ENCODE results near the gene PRR35.

The PRR35 gene

GRCh38 chr16:561413-561794 is 1.2 kb downstream of the PRR35 start:
- Histone ChIP-seq H3K9me3 (ENCODE audit: control insufficient read depth, insufficient read depth, low read length) (no peaks in the 10 kb centered on the region), H3K36me3 (ENCODE audit: insufficient read depth, low read length) (no peaks in the 10 kb centered on the region), H3K9ac (ENCODE audit: low read depth, low read length) (no peak overlapping the region), H3K4me1 (ENCODE audit: insufficient read depth, low read length) (peaks cover 7% of the 10 kb centered on the region)

GRCh38 chr16:561957-562938 is 2.1 kb downstream of the PRR35 start:
- no peaks in the 10 kb centered on the region for H3K9me3 ChIP-seq (ENCODE audit: control insufficient read depth, insufficient read depth, low read length)
- no peak overlapping the region for H3K9ac ChIP-seq (ENCODE audit: low read depth, low read length)
- H3K36me3 ChIP-seq (ENCODE audit: insufficient read depth, low read length) = no peaks in the 10 kb centered on the region
- H3K4me1 ChIP-seq (ENCODE audit: insufficient read depth, low read length) = peaks cover 10% of the 10 kb centered on the region

- no peaks in the 10 kb centered on the region for H3K9me3 ChIP-seq (ENCODE audit: control insufficient read depth, insufficient read depth, low read length)
- H3K9ac ChIP-seq (ENCODE audit: low read depth, low read length) = no peak overlapping the region
- H3K4me1 ChIP-seq (ENCODE audit: insufficient read depth, low read length) = peaks cover 10% of the 10 kb centered on the region
- no peaks in the 10 kb centered on the region for H3K36me3 ChIP-seq (ENCODE audit: insufficient read depth, low read length)
These were observed 3.0 kb downstream of the PRR35 start for GRCh38 chr16:563072-563644.

GRCh38 chr16:564690-565418 is 4.7 kb downstream of the PRR35 start:
- no peak overlapping the region for H3K9ac ChIP-seq (ENCODE audit: low read depth, low read length)
- H3K9me3 ChIP-seq (ENCODE audit: control insufficient read depth, insufficient read depth, low read length) = no peaks in the 10 kb centered on the region
- no peaks in the 10 kb centered on the region for H3K36me3 ChIP-seq (ENCODE audit: insufficient read depth, low read length)
- peaks cover 10% of the 10 kb centered on the region for H3K4me1 ChIP-seq (ENCODE audit: insufficient read depth, low read length)

- Histone ChIP-seq H3K9me3 (ENCODE audit: control insufficient read depth, insufficient read depth, low read length) (no peaks in the 10 kb centered on the region), H3K9ac (ENCODE audit: low read depth, low read length) (no peak overlapping the region), H3K4me1 (ENCODE audit: insufficient read depth, low read length) (peaks cover 10% of the 10 kb centered on the region), H3K36me3 (ENCODE audit: insufficient read depth, low read length) (no peaks in the 10 kb centered on the region)
These were observed 5.5 kb downstream of the PRR35 start for GRCh38 chr16:565419-566330.

- no peaks in the 10 kb centered on the region for H3K36me3 ChIP-seq (ENCODE audit: insufficient read depth, low read length)
- H3K4me1 ChIP-seq (ENCODE audit: insufficient read depth, low read length) = peaks cover 10% of the 10 kb centered on the region
- no peak within 1 kb of the TSS for H3K9ac ChIP-seq (ENCODE audit: low read depth, low read length)
- H3K9me3 ChIP-seq (ENCODE audit: control insufficient read depth, insufficient read depth, low read length) = no peaks in the 10 kb centered on the region
These were observed 6.5 kb downstream of the PRR35 start, which contains the start of gene NHLRC4 for GRCh38 chr16:566475-567372. Gene NHLRC4, plus strand, starts transcription at chr16:567005. Its CDS starts 1,043 bp downstream, at chr16:568048.

GRCh38 chr16:567373-568256 is 7.4 kb downstream of the PRR35 start:
- no peaks in the 10 kb centered on the region for H3K9me3 ChIP-seq (ENCODE audit: control insufficient read depth, insufficient read depth, low read length)
- no peak overlapping the region for H3K9ac ChIP-seq (ENCODE audit: low read depth, low read length)
- no peaks in the 10 kb centered on the region for H3K36me3 ChIP-seq (ENCODE audit: insufficient read depth, low read length)
- H3K4me1 ChIP-seq (ENCODE audit: insufficient read depth, low read length) = peaks cover 10% of the 10 kb centered on the region

GRCh38 chr16:568401-569258 is 8.4 kb downstream of the PRR35 start:
- Histone ChIP-seq H3K9me3 (ENCODE audit: control insufficient read depth, insufficient read depth, low read length) (no peaks in the 10 kb centered on the region), H3K36me3 (ENCODE audit: insufficient read depth, low read length) (no peaks in the 10 kb centered on the region), H3K9ac (ENCODE audit: low read depth, low read length) (peak overlapping the region; percentile 67), H3K4me1 (ENCODE audit: insufficient read depth, low read length) (peaks cover 10% of the 10 kb centered on the region)

- no peaks in the 10 kb centered on the region for H3K9me3 ChIP-seq (ENCODE audit: control insufficient read depth, insufficient read depth, low read length)
- peaks cover 10% of the 10 kb centered on the region for H3K4me1 ChIP-seq (ENCODE audit: insufficient read depth, low read length)
- no peaks in the 10 kb centered on the region for H3K36me3 ChIP-seq (ENCODE audit: insufficient read depth, low read length)
- H3K9ac ChIP-seq (ENCODE audit: low read depth, low read length) = peak within 1 kb of the TSS; percentile 85
These were observed 9.5 kb downstream of the PRR35 start, which contains the start of gene PIGQ for GRCh38 chr16:569445-570254. Gene PIGQ, plus strand, starts transcription at chr16:569968. Its CDS starts 4,107 bp downstream, at chr16:574075.

GRCh38 chr16:572865-573650 is 12.9 kb downstream of the PRR35 start:
- Histone ChIP-seq H3K4me1 (ENCODE audit: insufficient read depth, low read length) (no peaks in the 10 kb centered on the region), H3K9me3 (ENCODE audit: control insufficient read depth, insufficient read depth, low read length) (no peaks in the 10 kb centered on the region), H3K36me3 (ENCODE audit: insufficient read depth, low read length) (no peaks in the 10 kb centered on the region), H3K9ac (ENCODE audit: low read depth, low read length) (no peak overlapping the region)
